Measurements from ENCODE around the gene KDF1. TPM values are rescaled to one million over a fixed set of nuclear protein-coding genes. Genes with fewer than 3 reads are reported as not detected.
"Not testable (repeated sequence)": the region's sequence is repeated elsewhere in the genome, so short reads cannot be mapped to it uniquely, and the experiment has no call there.

Gene KDF1
- total RNA-seq, 1 experiment from 2014 or later: 14.4 TPM

DNA sequence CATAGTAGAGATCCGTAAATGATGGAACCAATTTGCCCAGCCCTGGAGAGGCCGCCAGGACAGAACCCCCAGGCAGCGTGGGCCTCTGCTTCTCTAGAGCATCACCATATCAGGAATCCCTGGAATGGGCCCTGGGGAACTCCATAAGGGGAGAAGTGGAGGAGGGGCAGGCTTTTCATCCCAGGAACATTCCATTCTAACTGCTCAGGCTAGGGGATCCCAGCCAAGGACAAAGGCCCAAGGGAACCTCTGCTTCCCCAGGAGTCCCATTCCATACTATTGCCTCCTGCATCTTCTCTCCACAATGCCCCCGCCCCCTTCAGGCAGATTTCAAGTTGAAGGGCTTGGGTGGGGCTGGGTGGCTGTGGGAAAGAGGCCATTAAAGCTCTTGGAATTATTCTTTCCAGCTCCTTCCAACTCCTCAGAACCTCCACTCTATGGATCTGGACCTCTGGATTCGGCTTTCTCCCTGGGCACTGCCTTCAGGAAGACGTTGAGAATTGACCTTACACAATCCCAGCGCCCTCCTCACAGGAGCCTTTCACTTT is 39.2 kb upstream of the KDF1 start:
- DNase-seq: peak; percentile 91
- Histone ChIP-seq H3K27me3 (ENCODE audit: control insufficient read depth, insufficient read depth, low read length) (no peaks in the 10 kb centered on the region), H3K36me3 (replicated peaks; ENCODE audit: control insufficient read depth, insufficient read depth, low read length) (peaks cover 7% of the 10 kb centered on the region), H3K4me3 (ENCODE audit: insufficient read depth, low read depth, low read length) (no peak overlapping the region)

DNA sequence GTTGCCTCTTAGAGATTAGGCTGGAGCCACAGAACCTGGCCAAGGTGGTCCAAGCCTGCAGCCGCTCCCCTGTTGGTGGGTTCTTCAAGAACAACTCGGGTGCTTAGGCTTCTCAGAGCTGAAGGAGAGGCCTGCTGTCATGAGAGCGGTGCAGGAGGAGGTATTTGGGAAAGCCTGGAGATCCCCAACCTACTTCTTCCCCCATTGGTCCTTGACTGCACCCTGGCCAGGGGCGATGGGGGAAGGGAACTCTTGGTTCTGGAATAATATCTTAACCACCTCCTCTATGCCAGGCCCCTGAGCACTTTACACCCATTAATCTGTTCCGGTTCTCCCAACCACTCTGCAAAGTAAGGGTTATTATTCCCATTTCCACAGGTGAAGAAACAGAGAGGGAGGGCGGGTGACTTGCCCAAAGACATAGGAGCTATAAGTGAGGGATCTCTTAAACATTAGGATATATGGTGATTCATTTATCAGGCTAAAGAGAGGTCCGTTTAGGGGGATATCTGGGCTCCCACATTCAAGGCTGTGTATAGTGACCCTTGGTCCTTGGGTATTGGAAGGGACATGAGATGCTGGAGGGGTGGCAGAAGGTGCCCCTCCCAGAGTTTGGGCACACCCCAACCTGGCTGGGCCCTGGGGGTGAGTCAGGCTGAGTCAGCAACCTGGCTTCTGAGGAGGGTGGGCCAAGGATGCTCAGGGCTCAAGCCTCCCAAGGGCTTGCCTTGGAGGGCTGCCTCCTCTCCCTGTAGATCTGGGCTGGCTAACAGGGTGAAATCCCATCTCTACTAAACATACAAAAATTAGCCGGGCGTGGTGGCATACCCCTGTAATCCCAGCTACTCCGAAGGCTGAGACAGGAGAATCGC is 38.4 kb upstream of the KDF1 start:
- peak; percentile 35 for DNase-seq

DNA sequence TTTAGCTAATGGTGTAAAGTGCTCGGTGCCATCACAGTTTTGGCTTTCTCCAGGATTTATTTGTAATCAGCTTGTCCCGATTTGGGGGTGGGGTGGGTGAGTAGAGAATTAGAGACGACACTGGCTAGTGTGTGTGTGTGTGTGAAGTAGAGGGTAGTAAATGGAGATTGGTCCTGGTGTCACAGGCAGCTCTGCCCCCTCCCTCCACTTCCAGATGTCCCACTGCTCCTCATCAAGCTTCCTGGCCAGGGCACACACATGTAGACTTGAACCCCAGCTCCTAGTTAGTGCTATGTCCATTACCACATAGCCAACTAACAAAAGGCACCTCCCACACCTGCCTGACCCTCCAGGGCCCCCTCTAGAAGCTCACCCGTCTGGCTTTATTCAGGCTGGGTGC is 36.4 kb upstream of the KDF1 start:
- DNase-seq: no peak
- peaks cover 2% of the 10 kb centered on the region for H3K36me3 ChIP-seq (replicated peaks; ENCODE audit: control insufficient read depth, insufficient read depth, low read length)
- H3K27me3 ChIP-seq (ENCODE audit: control insufficient read depth, insufficient read depth, low read length): peaks cover 1% of the 10 kb centered on the region
- H3K4me3 ChIP-seq (ENCODE audit: insufficient read depth, low read depth, low read length): no peak overlapping the region

More for the DNA sequence above, 38.4 kb upstream of the KDF1 start:
- Histone ChIP-seq H3K36me3 (replicated peaks; ENCODE audit: control insufficient read depth, insufficient read depth, low read length) (peaks cover 7% of the 10 kb centered on the region), H3K27me3 (ENCODE audit: control insufficient read depth, insufficient read depth, low read length) (no peaks in the 10 kb centered on the region), H3K4me3 (ENCODE audit: insufficient read depth, low read depth, low read length) (no peak overlapping the region)

DNA sequence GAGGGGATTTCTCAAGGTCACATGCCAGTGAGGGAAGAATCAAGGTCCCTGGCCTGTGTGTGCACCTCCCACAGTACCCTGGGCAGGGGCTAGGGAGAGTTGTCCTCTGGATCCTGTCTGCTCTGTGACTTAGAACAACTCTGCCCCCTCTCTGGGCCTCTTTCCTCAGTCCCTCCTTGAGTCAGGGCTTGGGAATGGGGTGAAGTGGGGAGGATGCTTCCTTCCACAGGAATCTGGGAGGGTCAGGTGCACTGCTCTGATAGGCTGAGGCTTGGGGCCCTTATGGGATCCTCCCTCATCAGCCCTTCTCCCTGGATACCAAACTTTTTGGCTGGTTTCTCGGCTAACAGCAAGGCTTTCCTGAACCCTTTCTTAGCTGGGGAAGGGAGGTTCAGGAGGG is 35.8 kb upstream of the KDF1 start:
- Histone ChIP-seq H3K36me3 (replicated peaks; ENCODE audit: control insufficient read depth, insufficient read depth, low read length) (peaks cover 2% of the 10 kb centered on the region), H3K27me3 (ENCODE audit: control insufficient read depth, insufficient read depth, low read length) (peaks cover 1% of the 10 kb centered on the region), H3K4me3 (ENCODE audit: insufficient read depth, low read depth, low read length) (no peak overlapping the region)
- peak; percentile 40 for DNase-seq

DNA sequence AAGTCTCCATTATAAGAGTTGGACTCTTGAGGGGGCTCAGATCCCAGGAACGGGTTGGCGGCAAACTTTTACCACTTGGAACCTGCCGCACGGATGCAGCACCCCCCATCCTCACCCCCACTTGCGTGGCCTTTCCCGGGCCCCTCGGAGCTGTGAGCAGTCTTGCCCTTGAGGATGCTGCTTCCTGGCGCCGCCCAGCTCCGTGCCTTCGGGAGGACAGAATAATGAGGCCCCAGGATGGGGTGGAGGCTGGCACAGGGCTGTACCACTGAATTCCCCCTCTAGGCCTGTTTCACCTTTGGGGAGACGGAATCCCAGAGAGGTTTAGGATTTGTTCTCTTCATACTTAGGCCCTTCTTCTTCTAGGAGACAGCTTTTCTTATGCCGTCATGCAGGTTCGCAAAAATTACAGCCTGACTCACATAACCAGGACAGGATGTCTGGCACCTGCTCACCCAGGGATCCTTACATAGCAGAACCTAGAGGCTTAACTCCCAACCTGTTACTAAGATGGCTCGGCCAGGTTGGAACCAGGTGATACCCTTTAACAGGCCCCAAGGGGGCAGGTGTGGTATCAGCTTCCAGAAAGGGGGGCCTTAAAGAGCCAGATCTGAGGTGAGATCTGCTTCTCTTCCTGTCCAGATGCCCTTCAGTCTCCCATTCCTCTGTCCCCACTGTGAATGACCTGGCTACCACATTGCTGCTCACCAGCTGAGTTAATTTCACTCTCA is 34.7 kb upstream of the KDF1 start:
- peak overlapping the region; percentile 89 for H3K4me3 ChIP-seq (ENCODE audit: insufficient read depth, low read depth, low read length)
- H3K36me3 ChIP-seq (replicated peaks; ENCODE audit: control insufficient read depth, insufficient read depth, low read length): peaks cover 2% of the 10 kb centered on the region
- H3K27me3 ChIP-seq (ENCODE audit: control insufficient read depth, insufficient read depth, low read length): peaks cover 1% of the 10 kb centered on the region
- peak; percentile 63 for DNase-seq

DNA sequence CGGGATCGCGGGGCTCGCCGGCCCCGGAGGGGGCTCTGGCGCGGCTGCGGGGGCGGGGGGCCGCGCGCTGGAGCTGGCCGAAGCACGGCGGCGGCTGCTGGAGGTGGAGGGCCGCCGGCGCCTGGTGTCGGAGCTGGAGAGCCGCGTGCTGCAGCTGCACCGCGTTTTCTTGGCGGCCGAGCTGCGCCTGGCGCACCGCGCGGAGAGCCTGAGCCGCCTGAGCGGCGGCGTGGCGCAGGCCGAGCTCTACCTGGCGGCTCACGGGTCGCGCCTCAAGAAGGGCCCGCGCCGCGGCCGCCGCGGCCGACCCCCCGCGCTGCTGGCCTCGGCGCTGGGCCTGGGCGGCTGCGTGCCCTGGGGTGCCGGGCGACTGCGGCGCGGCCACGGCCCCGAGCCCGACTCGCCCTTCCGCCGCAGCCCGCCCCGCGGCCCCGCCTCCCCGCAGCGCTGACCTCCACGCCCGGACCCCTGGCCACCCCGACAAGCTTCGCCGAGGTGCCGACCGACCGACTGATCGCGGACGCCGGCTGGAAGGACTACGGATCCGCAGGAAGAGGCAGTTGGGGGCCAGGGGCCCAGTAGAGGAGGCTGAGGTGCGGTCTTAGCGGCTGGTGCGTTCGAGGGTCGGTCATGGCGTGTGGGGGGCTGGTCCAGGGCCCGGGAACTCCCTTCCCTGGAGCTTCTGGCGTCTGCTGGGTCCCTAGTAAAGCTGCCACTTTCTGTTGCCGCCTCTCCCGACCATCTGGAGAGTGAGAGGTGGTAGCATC is 33.9 kb upstream of the KDF1 start:
- Histone ChIP-seq H3K4me3 (ENCODE audit: insufficient read depth, low read depth, low read length) (peak overlapping the region; percentile 89), H3K36me3 (replicated peaks; ENCODE audit: control insufficient read depth, insufficient read depth, low read length) (peaks cover 2% of the 10 kb centered on the region), H3K27me3 (ENCODE audit: control insufficient read depth, insufficient read depth, low read length) (peaks cover 1% of the 10 kb centered on the region)
- DNase-seq: peak; percentile 75

DNA sequence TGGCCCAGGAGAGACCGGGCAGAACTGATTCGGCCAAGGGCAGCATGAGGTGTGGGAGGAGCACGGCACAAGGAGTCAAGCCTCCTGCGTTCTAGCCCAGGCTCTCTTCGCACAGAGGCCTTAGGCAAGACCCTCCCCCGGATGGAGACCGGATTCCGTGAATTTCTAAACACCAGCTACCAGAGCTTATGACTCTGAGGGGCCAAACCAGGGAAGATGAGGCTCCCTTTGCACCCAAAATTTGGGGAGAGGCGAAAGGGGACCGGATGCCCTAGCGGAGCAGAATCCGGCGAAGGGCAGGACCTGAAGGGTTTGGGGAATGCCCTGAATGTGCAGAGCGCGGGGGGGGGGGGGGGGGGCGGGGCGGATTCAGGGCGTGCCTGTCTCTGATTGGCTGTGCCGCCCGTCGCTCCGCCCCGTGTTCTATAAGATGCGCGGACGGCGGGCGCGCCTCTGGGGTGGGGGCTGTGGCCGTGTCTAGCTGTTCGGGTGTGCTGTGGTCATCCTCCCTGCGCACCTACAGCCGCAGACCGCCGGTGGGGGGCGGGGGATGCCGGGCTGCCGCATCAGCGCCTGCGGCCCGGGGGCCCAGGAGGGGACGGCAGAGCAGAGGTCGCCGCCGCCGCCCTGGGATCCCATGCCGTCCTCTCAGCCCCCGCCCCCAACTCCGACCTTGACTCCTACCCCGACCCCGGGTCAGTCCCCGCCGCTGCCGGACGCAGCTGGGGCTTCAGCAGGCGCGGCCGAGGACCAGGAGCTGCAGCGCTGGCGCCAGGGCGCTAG is 33.2 kb upstream of the KDF1 start, which contains the start of gene TRNP1:
TRNP1 (plus strand) TSS at position 456 of the 783 bp plus-strand sequence; CDS start at position 551, 95 bp downstream.
- H3K36me3 ChIP-seq (replicated peaks; ENCODE audit: control insufficient read depth, insufficient read depth, low read length): peaks cover 2% of the 10 kb centered on the region
- peaks cover 1% of the 10 kb centered on the region for H3K27me3 ChIP-seq (ENCODE audit: control insufficient read depth, insufficient read depth, low read length)
- peak; percentile 99 for DNase-seq
- peak within 1 kb of the TSS; percentile 89 for H3K4me3 ChIP-seq (ENCODE audit: insufficient read depth, low read depth, low read length)

DNA sequence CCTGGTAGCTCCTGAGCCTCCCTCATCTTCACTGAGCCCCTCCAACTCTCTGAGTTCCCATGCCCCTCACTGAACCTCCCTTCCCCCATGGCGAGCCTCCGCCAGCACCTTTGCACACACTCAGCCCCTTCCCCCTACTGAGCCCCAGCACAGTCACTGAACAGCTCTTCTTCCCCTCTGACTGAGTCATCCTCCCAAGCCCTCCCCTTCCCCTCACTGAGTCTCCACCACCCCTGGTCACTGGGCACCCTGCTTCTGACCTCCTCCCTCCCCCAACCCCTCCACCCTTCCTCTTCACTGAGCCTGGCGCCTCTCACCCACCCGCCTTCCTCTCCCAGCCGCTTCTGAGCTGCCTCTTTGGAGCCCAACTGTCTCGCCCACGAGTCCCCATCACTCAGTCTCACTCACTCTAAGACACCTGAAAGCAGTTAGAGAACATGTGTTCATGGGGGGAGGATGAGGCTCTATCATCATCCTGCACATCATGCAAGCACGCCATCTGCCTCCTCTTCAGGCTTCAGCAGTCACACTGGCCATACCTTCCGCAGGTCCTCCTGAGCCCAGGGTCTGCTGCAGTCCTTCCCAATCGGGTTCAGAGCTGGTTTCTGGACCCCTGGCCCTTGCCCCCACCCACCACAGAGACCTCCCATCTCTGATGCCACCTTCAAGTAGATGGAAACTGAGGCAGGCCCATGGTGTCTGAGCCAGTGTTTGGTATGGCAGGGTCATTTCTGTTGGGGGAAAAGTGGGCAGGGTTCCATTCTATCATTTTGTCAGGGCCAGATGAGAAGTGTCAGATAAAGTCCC is 31.2 kb upstream of the KDF1 start:
- Histone ChIP-seq H3K27me3 (ENCODE audit: control insufficient read depth, insufficient read depth, low read length) (peaks cover 1% of the 10 kb centered on the region), H3K4me3 (ENCODE audit: insufficient read depth, low read depth, low read length) (no peak overlapping the region), H3K36me3 (replicated peaks; ENCODE audit: control insufficient read depth, insufficient read depth, low read length) (peaks cover 2% of the 10 kb centered on the region)
- peak; percentile 44 for DNase-seq

DNA sequence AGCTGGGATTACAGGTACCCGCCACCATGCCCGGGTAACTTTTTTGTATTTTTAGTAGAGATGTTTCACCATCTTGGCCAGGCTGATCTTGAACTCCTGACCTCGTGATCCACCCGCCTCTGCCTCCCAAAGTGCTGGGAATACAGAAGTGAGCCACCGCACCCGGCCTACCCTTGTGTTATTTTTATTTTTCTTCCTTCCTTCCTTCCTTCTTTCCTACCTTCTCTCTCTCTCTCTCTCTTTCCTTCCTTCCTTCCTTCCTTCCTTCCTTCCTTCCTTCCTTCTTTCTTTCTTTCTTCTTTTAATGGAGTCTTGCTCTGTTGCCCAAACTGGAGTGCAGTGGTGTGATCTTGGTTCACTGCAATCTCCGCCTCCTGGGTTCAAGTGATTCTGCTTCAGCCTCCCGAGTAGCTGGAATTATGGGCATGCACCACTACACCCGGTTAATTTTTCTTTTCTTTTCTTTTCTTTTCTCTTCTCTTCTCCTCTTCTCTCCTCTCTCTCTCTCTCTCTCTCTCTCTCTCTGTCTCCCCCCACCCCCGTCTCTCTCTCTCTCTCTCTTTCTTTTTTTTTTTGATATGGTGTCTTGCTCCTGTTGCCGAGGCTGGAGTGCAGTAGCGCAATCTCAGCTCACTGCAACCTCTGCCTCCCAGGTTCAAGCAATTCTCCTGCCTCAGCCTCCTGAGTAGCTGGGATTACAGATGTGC is 29.3 kb upstream of the KDF1 start:
- not testable (repeated sequence) for H3K4me3 ChIP-seq (ENCODE audit: insufficient read depth, low read depth, low read length); DNase-seq; H3K36me3 ChIP-seq (replicated peaks; ENCODE audit: control insufficient read depth, insufficient read depth, low read length); H3K27me3 ChIP-seq (ENCODE audit: control insufficient read depth, insufficient read depth, low read length)

DNA sequence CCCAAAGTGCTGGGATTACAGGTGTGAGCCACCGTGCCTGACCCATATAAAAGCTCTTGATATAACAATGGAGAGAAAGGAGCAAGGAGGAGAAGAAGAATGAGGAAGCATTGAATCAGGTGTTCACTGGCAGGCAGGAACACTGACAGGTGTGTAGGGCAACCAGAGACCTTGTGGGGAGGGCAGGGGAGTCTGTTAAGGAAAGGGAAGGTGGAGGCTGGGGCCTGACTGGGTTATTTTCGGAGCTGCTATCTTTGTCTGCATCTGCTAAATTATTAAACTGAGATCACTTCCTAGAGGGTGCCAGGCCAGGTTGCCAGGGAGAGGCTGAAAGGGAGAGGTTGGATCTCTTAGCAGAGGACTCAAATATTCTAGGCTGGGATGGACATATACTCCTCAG is 26.4 kb upstream of the KDF1 start:
- Histone ChIP-seq H3K27me3 (ENCODE audit: control insufficient read depth, insufficient read depth, low read length) (no peaks in the 10 kb centered on the region; the same call in none of the 2 replicates), H3K4me3 (ENCODE audit: insufficient read depth, low read depth, low read length) (no peak overlapping the region), H3K36me3 (replicated peaks; ENCODE audit: control insufficient read depth, insufficient read depth, low read length) (no peaks in the 10 kb centered on the region)
- no peak for DNase-seq

DNA sequence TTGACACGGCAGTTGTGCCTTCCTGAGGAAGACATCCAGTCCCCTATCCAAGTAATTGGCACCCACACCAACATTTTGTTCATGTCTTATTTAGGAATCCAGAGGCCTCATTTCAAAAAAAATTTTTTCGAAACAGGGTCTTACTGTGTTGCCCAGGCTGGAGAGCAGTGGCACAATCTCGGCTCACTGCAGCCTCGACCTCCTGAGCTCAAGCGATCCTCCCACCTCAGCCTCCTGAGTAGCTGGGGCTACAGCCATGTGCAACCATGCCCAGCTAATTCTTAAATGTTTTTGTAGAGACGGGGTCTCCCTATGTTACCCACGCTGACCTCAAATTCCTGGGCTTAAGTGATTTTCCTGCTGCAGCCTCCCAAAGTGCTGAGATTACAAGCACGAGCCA is 24.0 kb upstream of the KDF1 start:
- DNase-seq: no peak
- Histone ChIP-seq H3K27me3 (ENCODE audit: control insufficient read depth, insufficient read depth, low read length) (no peaks in the 10 kb centered on the region; the same call in 1 of the 2 replicates), H3K4me3 (ENCODE audit: insufficient read depth, low read depth, low read length) (no peak overlapping the region), H3K36me3 (replicated peaks; ENCODE audit: control insufficient read depth, insufficient read depth, low read length) (no peaks in the 10 kb centered on the region)

DNA sequence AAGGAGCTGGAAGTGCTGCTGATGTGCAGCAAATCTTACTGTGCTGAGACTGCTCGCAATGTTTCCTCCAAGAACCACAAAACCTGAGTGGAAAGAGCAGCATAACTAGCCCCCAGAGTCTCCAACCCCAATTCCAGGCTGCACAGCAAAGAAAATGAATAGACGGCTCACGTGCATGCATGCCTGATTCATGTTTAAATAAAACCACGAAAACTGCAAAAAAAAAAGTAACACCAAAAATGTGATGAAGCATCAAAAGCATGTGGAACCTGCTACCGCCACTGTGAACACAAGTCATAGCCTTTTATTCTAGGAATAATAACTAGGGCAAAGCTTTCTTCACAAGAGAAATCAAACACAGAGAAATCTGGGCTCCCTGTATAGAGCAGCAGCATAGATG is 23.6 kb upstream of the KDF1 start:
- Histone ChIP-seq H3K4me3 (ENCODE audit: insufficient read depth, low read depth, low read length) (no peak overlapping the region), H3K27me3 (ENCODE audit: control insufficient read depth, insufficient read depth, low read length) (no peaks in the 10 kb centered on the region; the same call in 1 of the 2 replicates), H3K36me3 (replicated peaks; ENCODE audit: control insufficient read depth, insufficient read depth, low read length) (no peaks in the 10 kb centered on the region)
- no peak for DNase-seq

Measured in H7 (cell line).